Ecto neural progenitor cell (in vitro differentiated cells): ENCODE data around the gene SMAD1.

Experiments
- DNase-seq: peaks from one replicate; pipeline ENCODE4 v3.0.0-alpha.2; 2018; ENCODE audit warnings: low spot score

SMAD1 gene

GRCh38 chr4:145489556-145489955 is 7.9 kb downstream of the SMAD1 start:
- DNase-seq = no peak

GRCh38 chr4:145490361-145490760 is 8.7 kb downstream of the SMAD1 start:
- DNase-seq = no peak

GRCh38 chr4:145490796-145491195 is 9.1 kb downstream of the SMAD1 start:
- DNase-seq = no peak

- no peak for DNase-seq
These were observed 10.7 kb downstream of the SMAD1 start for GRCh38 chr4:145492376-145492775.

- DNase-seq = no peak
These were observed 11.5 kb downstream of the SMAD1 start for GRCh38 chr4:145493166-145493565.

GRCh38 chr4:145494666-145495270 is 13.1 kb downstream of the SMAD1 start:
- DNase-seq = no peak

- no peak for DNase-seq
These were observed 14.6 kb downstream of the SMAD1 start for GRCh38 chr4:145496292-145496691.

- DNase-seq = no peak
These were observed 15.8 kb downstream of the SMAD1 start for GRCh38 chr4:145497199-145498149.

- no peak for DNase-seq
These were observed 16.8 kb downstream of the SMAD1 start for GRCh38 chr4:145498430-145498829.

GRCh38 chr4:145501051-145501660 is 19.5 kb downstream of the SMAD1 start:
- no peak for DNase-seq

GRCh38 chr4:145502809-145503208 is 21.2 kb downstream of the SMAD1 start:
- no peak for DNase-seq

GRCh38 chr4:145503486-145504072 is 21.9 kb downstream of the SMAD1 start:
- no peak for DNase-seq

- DNase-seq = no peak
These were observed 24.3 kb downstream of the SMAD1 start for GRCh38 chr4:145505995-145506394.

- no peak for DNase-seq
These were observed 26.0 kb downstream of the SMAD1 start for GRCh38 chr4:145507636-145508035.

- no peak for DNase-seq
These were observed 30.4 kb downstream of the SMAD1 start for GRCh38 chr4:145511913-145512522.

- DNase-seq = no peak
These were observed 31.5 kb downstream of the SMAD1 start for GRCh38 chr4:145513020-145513621.

- no peak for DNase-seq
These were observed 38.5 kb downstream of the SMAD1 start for GRCh38 chr4:145520172-145520571.

- no peak for DNase-seq
These were observed 39.6 kb downstream of the SMAD1 start for GRCh38 chr4:145521282-145521681.

- DNase-seq = no peak
These were observed 41.5 kb downstream of the SMAD1 start for GRCh38 chr4:145523117-145523516.

- DNase-seq = no peak
These were observed 42.9 kb downstream of the SMAD1 start for GRCh38 chr4:145524552-145524951.

- DNase-seq = no peak
These were observed 43.7 kb downstream of the SMAD1 start for GRCh38 chr4:145525291-145525740.

GRCh38 chr4:145527773-145528172 is 46.1 kb downstream of the SMAD1 start:
- DNase-seq = no peak
